Measurements from ENCODE around the gene WNT3. TPM values are rescaled to one million over a fixed set of nuclear protein-coding genes. Genes with fewer than 3 reads are reported as not detected.

WNT3 gene
- total and polyA plus RNA-seq, 2 of the 8 experiments (the other 6 are each of a cell fraction or from before 2014, with no cell fraction given): 0.56 to 2.0 TPM

GRCh38 chr17:46717999-46718398 lies 100.5 kb downstream of the WNT3 start (continued):
- TF ChIP-seq HDAC2 (IDR thresholded peaks at IDR 0.05; ENCODE audit: borderline replicate concordance in 1 of 2, low read depth in 2 of 2, low read length in 2 of 2) (no peak), BCL11A (IDR thresholded peaks at IDR 0.05; ENCODE audit: low read depth in 2 of 2, low read length in 2 of 2) (no peak)

Other genes starting within 250 kb of the WNT3 start
- 28.5 and 29.0 TPM in 2 replicates for gene ARL17A, start 239.0 kb downstream of the WNT3 start, total RNA-seq (2021; fragmentation: NEBNext Ultra II Directional; extraction: Animal tissue kit (Norgen Biotek cat#: 25700))
- 24.6 and 40.7 TPM in 2 replicates for gene ARL17A, start 239.0 kb downstream of the WNT3 start, polyA plus RNA-seq (2011; rRNA removed)
- 27.7 and 30.4 TPM in 2 replicates for gene NSF, start 228.0 kb downstream of the WNT3 start, total RNA-seq (2021; fragmentation: NEBNext Ultra II Directional; extraction: Animal tissue kit (Norgen Biotek cat#: 25700))
- gene NSF, start 228.0 kb downstream of the WNT3 start, polyA plus RNA-seq (2011; rRNA removed): 7.8 and 13.0 TPM in 2 replicates
- not detected in 2 replicates for gene WNT9B, start 32.9 kb upstream of the WNT3 start, total RNA-seq (2021; fragmentation: NEBNext Ultra II Directional; extraction: Animal tissue kit (Norgen Biotek cat#: 25700))
- 0.21 and 0.35 TPM in 2 replicates for gene WNT9B, start 32.9 kb upstream of the WNT3 start, polyA plus RNA-seq (2011; rRNA removed)
- 31.7 and 36.2 TPM in 2 replicates for gene GOSR2, start 104.5 kb upstream of the WNT3 start, total RNA-seq (2021; fragmentation: NEBNext Ultra II Directional; extraction: Animal tissue kit (Norgen Biotek cat#: 25700))
- 25.8 and 28.2 TPM in 2 replicates for gene GOSR2, start 104.5 kb upstream of the WNT3 start, polyA plus RNA-seq (2011; rRNA removed)
- gene RPRML, start 160.6 kb upstream of the WNT3 start, total RNA-seq (2021; fragmentation: NEBNext Ultra II Directional; extraction: Animal tissue kit (Norgen Biotek cat#: 25700)): 5.5 and 7.2 TPM in 2 replicates
- 3.5 and 6.0 TPM in 2 replicates for gene RPRML, start 160.6 kb upstream of the WNT3 start, polyA plus RNA-seq (2011; rRNA removed)

Measured in H1 (cell line).